Naive thymus-derived CD4-positive, alpha-beta T cell (primary cell): ENCODE measurements around the gene JMJD7. TPM values are rescaled to one million over a fixed set of nuclear protein-coding genes. Genes with fewer than 3 reads are reported as not detected.
A peak's percentile ranks its signal among the peaks of the same experiment; 100 is the strongest.

Source experiments
- ATAC-seq: fragments of 150-1000 bp; cut with Tn5 transposase; 2 replicates; pipeline ENCODE4 v1.10.0; 2021; ENCODE audit warnings: mild to moderate bottlenecking, moderate library complexity
- CTCF ChIA-PET: fragments of 350-600 bp; sonication (Branson Sonifier 250); formaldehyde crosslinking; loops from one replicate; lab custom pipeline; 2021; ENCODE audit warnings: antibody characterized with exemption; lab: Charles Lee
- POLR2A ChIA-PET: fragments of 350-600 bp; sonication (Branson Sonifier 250); formaldehyde crosslinking; loops from one replicate; lab custom pipeline; 2021; ENCODE audit warnings: antibody characterized with exemption, inconsistent platforms; lab: Charles Lee
- DNase-seq, 9 donors: peaks; one replicate each; pipeline versions ENCODE4 v3.0.0 to v3.0.0-alpha.2; 2020 to 2022; ENCODE audit warnings: mixed read lengths in 1 of 9
- H3K27ac ChIP-seq: one replicate; pipeline ENCODE4 v1.7.0; 2013; ENCODE audit warnings: mild to moderate bottlenecking, low read depth, low read length, moderate library complexity
- H3K27me3 ChIP-seq, 2 donors: one replicate each; pipeline ENCODE4 v1.7.0; 2013; ENCODE audit warnings: low read length in 2 of 2, mild to moderate bottlenecking in 2 of 2, moderate library complexity in 2 of 2; ENCODE audit not compliant: control insufficient read depth in 2 of 2, insufficient read depth in 2 of 2
- H3K36me3 ChIP-seq, 3 experiments: 1 replicate in 2 of 3; 2 replicates in 1 of 3; pipeline ENCODE4 v1.7.0; 2013; ENCODE audit warnings: low read length in 3 of 3, mild to moderate bottlenecking in 3 of 3, moderate library complexity in 1 of 3; ENCODE audit not compliant: insufficient read depth in 3 of 3, control insufficient read depth in 2 of 3
- H3K4me1 ChIP-seq, 2 donors: one replicate each; pipeline ENCODE4 v1.7.0; 2013; ENCODE audit warnings: low read length in 2 of 2, mild to moderate bottlenecking in 2 of 2, moderate library complexity in 1 of 2; ENCODE audit not compliant: control insufficient read depth in 2 of 2, insufficient read depth in 2 of 2
- H3K4me3 ChIP-seq: 2 replicates; pipeline ENCODE4 v1.7.0; 2013; ENCODE audit warnings: mild to moderate bottlenecking, low read length
- H3K9me3 ChIP-seq, 3 experiments: 1 replicate in 2 of 3; 2 replicates in 1 of 3; pipeline ENCODE4 v1.7.0; 2013; ENCODE audit warnings: low read length in 3 of 3; ENCODE audit not compliant: control insufficient read depth in 2 of 3
- H3K27ac Mint-ChIP-seq, 9 donors: one replicate each; pipeline ENCODE4 v1.8.0; 2020 to 2022; ENCODE audit warnings: mixed read lengths in 9 of 9, mild to moderate bottlenecking in 8 of 9, moderate library complexity in 5 of 9, inconsistent platforms in 2 of 9
- H3K27me3 Mint-ChIP-seq, 5 donors: one replicate each; pipeline ENCODE4 v1.8.0; 2021 to 2022; ENCODE audit warnings: mixed read lengths in 5 of 5, mild to moderate bottlenecking in 1 of 5
- H3K36me3 Mint-ChIP-seq, 5 donors: one replicate each; pipeline ENCODE4 v1.8.0; 2020 to 2022; ENCODE audit warnings: mixed read lengths in 5 of 5, mild to moderate bottlenecking in 3 of 5, inconsistent platforms in 1 of 5
- H3K4me1 Mint-ChIP-seq, 7 donors: one replicate each; pipeline ENCODE4 v1.8.0; 2020 to 2022; ENCODE audit warnings: mixed read lengths in 7 of 7, mild to moderate bottlenecking in 3 of 7, inconsistent platforms in 1 of 7
- H3K4me3 Mint-ChIP-seq, 10 donors: one replicate each; pipeline ENCODE4 v1.8.0; 2020 to 2022; ENCODE audit warnings: mild to moderate bottlenecking in 10 of 10, mixed read lengths in 10 of 10, moderate library complexity in 6 of 10, inconsistent platforms in 2 of 10
- H3K9me3 Mint-ChIP-seq, 11 donors: one replicate each; pipeline ENCODE4 v1.8.0; 2020 to 2022; ENCODE audit warnings: mixed read lengths in 11 of 11, mild to moderate bottlenecking in 4 of 11, inconsistent platforms in 1 of 11, moderate library complexity in 1 of 11
- intact Hi-C, 2 donors: fragments of 100-400 bp; cut with micrococcal nuclease; formaldehyde crosslinking; loops; one replicate each; pipeline ENCODE4 v1.15.1; 2023
- polyA plus RNA-seq, 2 donors: library from polyadenylated mRNA; unstranded; fragments of 300-500 nt; fragmentation: Illumina TruSeq; gene quantifications; one replicate each; pipeline ENCODE4 v1.2.3, GENCODE V29; 2021
- total RNA-seq, 6 experiments: library from RNA in 5 of 6; stranded (reverse) in 5 of 6; gene quantifications; 1 replicate in 5 of 6; 2 replicates in 1 of 6; pipeline ENCODE4 v1.2.3 and lab custom pipeline; 2021 to 2026

The JMJD7 gene
- total and polyA plus RNA-seq, 7 experiments from 2014 or later: 22.4 to 83.7 (median 36.4) TPM

DNA sequence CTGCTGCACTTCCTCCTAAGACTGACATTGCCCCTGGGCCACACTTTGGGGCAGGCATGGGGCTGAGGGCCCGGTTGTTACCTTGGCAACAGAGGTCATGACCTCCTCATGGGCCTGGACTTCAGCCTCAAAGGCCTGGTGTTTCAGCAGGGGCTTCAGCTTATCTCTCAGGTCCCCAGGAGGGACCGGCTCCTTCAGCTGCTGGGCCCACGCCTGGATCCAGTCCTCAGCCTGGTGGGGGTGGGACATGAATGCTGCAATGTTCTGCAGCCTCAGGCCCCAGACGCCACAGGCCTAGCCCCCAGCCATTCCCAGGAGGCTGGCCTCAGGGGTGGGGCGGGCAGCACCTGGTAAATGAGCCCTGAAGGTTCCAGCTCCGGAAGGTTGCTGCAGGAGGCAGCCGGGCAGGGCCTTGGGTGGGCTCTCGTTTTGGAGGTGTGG lies 38.4 kb downstream of the JMJD7 start:
- Histone ChIP-seq H3K4me1 (no peaks in the 10 kb centered on the region), H3K9me3 (no peaks in the 10 kb centered on the region), H3K27ac (no peak overlapping the region), H3K4me3 (no peak overlapping the region), H3K27me3 (no peaks in the 10 kb centered on the region), H3K36me3 (no peaks in the 10 kb centered on the region)
- Mint-ChIP-seq H3K27ac (no peak overlapping the region), H3K4me1 (peaks cover 7 to 14% (median 8%) of the 10 kb centered on the region in 7 donors), H3K4me3 (no peak overlapping the region), H3K9me3 (peaks cover 0 to 1% (median 0%) of the 10 kb centered on the region in 11 donors), H3K27me3 (no peaks in the 10 kb centered on the region), H3K36me3 (no peaks in the 10 kb centered on the region)
- CTCF ChIA-PET: no interaction called here
- ATAC-seq (no peak), DNase-seq (no peak)
- POLR2A ChIA-PET: interaction anchor here (0.6 to 1.1 kb wide), 3 partner anchors 8 to 250 kb away, joined by 3 to 4 read pairs (median 3); no protein-coding TSS in a partner anchor
- intact Hi-C loops: no loop called here

DNA sequence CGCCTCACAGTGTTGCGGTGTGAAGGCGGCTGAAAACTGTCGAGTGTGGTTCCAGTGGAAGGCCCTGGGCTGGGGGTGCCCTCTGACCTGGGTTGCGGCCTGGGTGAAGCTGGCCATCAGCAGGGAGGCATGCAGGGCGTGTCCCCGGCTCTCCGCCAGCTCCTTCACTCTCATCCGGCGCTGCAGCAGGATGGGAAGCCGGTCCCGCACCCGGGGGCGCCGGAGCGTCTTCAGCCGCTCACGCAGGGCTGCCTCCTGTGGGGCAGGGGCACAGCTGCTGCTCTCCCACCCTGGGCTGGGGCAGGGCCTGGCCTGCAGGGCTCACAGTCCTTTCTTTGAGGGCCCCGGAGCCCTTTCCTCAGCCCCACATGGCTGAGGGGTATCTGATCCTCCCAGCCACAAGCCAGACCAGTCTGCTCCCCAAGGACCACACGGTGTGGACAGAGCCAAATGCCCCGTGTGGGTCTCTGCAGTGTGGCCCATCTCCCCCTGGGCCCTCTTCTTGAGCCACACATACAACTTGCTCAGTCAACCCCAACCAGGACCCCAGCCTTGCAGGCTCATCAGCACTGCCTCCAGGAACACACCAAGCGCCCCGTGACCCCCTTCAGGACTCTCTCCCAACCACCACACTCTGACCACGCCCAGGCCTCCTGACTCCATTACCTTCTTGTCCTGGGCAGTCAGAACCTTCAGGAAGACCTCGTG lies 39.1 kb downstream of the JMJD7 start:
- Histone ChIP-seq H3K27me3 (no peaks in the 10 kb centered on the region), H3K27ac (no peak overlapping the region), H3K9me3 (no peaks in the 10 kb centered on the region), H3K4me3 (no peak overlapping the region), H3K36me3 (no peaks in the 10 kb centered on the region), H3K4me1 (no peaks in the 10 kb centered on the region)
- ChIA-PET CTCF (no interaction called here), POLR2A (interaction anchor here (0.6 to 1.8 kb wide), 2 partner anchors 28 to 251 kb away, joined by 4 read pairs; no protein-coding TSS in a partner anchor)
- no peak for DNase-seq
- Mint-ChIP-seq H3K27ac (peak overlapping the region in 1 of 9 donors; percentile 87), H3K4me3 (no peak overlapping the region), H3K9me3 (peaks cover 0 to 1% (median 0%) of the 10 kb centered on the region in 11 donors), H3K27me3 (no peaks in the 10 kb centered on the region), H3K36me3 (no peaks in the 10 kb centered on the region), H3K4me1 (peaks cover 7 to 14% (median 8%) of the 10 kb centered on the region in 7 donors)
- ATAC-seq: no peak
- intact Hi-C loops: no loop called here

DNA sequence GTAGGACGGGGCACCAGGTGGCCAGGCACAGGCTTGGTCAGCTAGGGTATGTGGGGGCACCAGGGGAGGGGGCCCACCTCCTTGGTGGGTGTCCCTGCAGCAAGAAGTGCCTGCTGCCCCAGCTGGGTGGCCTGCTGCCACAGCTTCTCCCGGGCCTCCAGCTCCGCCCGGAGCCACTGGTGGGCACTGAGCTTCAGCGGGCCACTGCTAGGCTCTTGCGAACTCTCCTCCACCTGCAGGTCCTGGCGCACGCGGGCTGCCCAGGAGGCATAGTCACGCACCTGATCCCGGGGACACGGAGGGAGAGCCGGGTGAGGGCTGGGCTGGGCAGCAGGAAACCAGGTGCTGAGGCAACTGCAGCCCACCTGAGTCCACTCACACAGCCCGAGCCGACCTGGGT lies 40.4 kb downstream of the JMJD7 start:
- ChIA-PET POLR2A (interaction anchor here (1.8 kb wide), 1 partner anchor 27 kb away, joined by 4 read pairs; no protein-coding TSS in a partner anchor), CTCF (no interaction called here)
- H3K4me3 ChIP-seq: no peak overlapping the region
- no peaks in the 10 kb centered on the region for H3K4me1 ChIP-seq
- H3K9me3 Mint-ChIP-seq: peaks cover 0 to 1% (median 0%) of the 10 kb centered on the region in 11 donors
- no peaks in the 10 kb centered on the region for H3K9me3 ChIP-seq
- no peaks in the 10 kb centered on the region for H3K27me3 Mint-ChIP-seq
- H3K4me3 Mint-ChIP-seq: no peak overlapping the region
- ATAC-seq (no peak), DNase-seq (no peak)
- no peaks in the 10 kb centered on the region for H3K27me3 ChIP-seq
- intact Hi-C loops: no loop called here
- peaks cover 7 to 11% (median 8%) of the 10 kb centered on the region in 7 donors for H3K4me1 Mint-ChIP-seq
- H3K27ac ChIP-seq: no peak overlapping the region
- H3K36me3 Mint-ChIP-seq: no peaks in the 10 kb centered on the region
- H3K36me3 ChIP-seq: no peaks in the 10 kb centered on the region
- H3K27ac Mint-ChIP-seq: no peak overlapping the region

DNA sequence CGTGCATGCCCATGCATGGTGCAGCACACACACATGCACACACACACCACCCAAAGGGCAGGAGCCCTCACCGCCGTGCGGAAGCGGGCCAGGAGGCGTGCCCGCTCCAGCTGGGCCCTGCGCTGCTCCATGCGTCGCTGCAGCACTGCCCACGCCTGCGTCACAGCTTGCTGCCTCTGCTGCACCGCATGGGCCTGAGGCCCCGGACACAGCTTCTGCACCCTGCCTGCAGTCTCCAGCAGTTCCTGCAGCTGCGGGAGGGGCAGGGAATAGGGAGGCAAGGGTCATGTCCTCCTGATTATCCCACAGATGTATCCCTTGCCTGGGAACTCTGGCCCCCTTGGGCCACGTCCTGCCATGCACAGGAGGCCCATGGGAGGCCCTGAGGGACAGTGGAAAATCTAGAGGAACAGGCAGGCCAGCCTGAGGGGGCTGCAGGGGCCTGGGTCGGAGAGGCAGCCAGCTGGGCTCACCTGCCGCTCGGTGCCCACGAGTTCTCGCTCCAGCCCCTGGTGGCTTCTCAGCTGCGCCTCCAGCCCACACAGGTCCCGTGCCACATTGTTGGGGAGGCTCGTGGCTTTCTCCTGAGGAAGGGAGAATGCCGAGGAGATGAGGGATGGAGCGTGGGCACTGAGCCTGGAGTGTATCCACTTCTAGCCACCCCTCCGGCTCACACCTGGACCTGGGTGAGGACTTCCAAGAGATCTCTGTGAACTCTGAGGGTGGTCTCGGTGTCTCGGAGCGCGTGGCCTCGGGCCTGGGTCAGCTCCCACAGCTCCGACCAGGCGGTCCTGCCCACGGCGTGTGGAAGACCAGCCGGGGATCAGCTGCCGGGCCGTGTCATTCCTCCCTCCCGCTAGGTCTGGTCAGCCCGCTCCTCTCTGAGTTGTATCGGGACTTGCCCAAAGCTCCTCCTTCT lies 42.1 kb downstream of the JMJD7 start:
- ATAC-seq (no peak), DNase-seq (no peak)
- no peaks in the 10 kb centered on the region for H3K36me3 Mint-ChIP-seq
- no peaks in the 10 kb centered on the region for H3K27me3 ChIP-seq
- H3K36me3 ChIP-seq: no peaks in the 10 kb centered on the region
- no peak overlapping the region for H3K27ac ChIP-seq
- H3K9me3 Mint-ChIP-seq: peaks cover 0 to 1% (median 0%) of the 10 kb centered on the region in 11 donors
- H3K4me1 ChIP-seq: no peaks in the 10 kb centered on the region
- ChIA-PET CTCF (interaction anchor here (0.6 to 1.4 kb wide), 6 partner anchors 18 to 234 kb away, joined by 3 to 6 read pairs (median 3); no protein-coding TSS in a partner anchor), POLR2A (interaction anchor here (0.8 to 1.3 kb wide), 4 partner anchors 23 to 96 kb away, joined by 3 to 5 read pairs (median 3); partner anchors contain the start of gene MAPKBP1)
- peak overlapping the region; percentile 13 to 81 (median 62) for H3K4me3 Mint-ChIP-seq
- H3K4me3 ChIP-seq: no peak overlapping the region
- H3K9me3 ChIP-seq: no peaks in the 10 kb centered on the region
- peaks cover 7 to 11% (median 8%) of the 10 kb centered on the region in 7 donors for H3K4me1 Mint-ChIP-seq
- intact Hi-C loops: loop anchor here in 1 of 2 donors (2.0 kb wide), 1 partner anchor 41 kb away; the partner anchor contains the start of gene JMJD7
- H3K27me3 Mint-ChIP-seq: no peaks in the 10 kb centered on the region
- H3K27ac Mint-ChIP-seq: peak overlapping the region; percentile 56 to 98 (median 94)

DNA sequence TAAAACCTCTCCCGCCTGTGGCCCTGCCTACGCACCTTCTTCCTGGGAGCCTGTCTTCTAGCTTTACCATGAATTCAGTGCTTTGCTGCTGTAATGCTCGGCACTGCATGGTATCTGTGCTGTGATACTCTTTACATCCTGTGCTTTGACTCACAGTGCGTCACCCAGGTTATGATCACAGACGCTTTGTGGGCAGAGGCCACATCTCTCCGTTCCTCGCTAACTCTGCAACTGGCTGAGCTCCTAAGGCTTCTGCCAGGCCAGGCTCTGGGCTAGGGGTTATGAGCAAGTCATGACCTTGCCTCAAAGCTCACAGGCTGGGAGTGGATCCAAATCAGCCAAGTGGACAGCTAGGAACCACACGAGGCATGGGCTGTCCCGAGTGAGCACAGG lies 42.8 kb downstream of the JMJD7 start:
- peak overlapping the region; percentile 13 to 81 (median 62) for H3K4me3 Mint-ChIP-seq
- no peaks in the 10 kb centered on the region for H3K27me3 Mint-ChIP-seq
- POLR2A ChIA-PET: interaction anchor here (0.8 to 1.3 kb wide), 5 partner anchors 9 to 97 kb away, joined by 3 to 5 read pairs (median 3); partner anchors contain the start of gene MAPKBP1
- CTCF ChIA-PET: interaction anchor here (0.6 to 1.4 kb wide), 5 partner anchors 34 to 235 kb away, joined by 3 to 6 read pairs (median 3); no protein-coding TSS in a partner anchor
- ATAC-seq (peak; percentile 91), DNase-seq (peak in 8 of 9 donors; percentile 42 to 69 (median 60))
- H3K4me1 ChIP-seq: no peaks in the 10 kb centered on the region
- H3K4me3 ChIP-seq: no peak overlapping the region
- H3K4me1 Mint-ChIP-seq: peaks cover 7 to 11% (median 8%) of the 10 kb centered on the region in 7 donors
- H3K36me3 Mint-ChIP-seq: no peaks in the 10 kb centered on the region
- H3K27ac Mint-ChIP-seq: peak overlapping the region; percentile 56 to 98 (median 94)
- no peaks in the 10 kb centered on the region for H3K27me3 ChIP-seq
- H3K36me3 ChIP-seq: no peaks in the 10 kb centered on the region
- intact Hi-C loops: loop anchor here in 1 of 2 donors (2.0 kb wide), 1 partner anchor 42 kb away; the partner anchor contains the start of gene JMJD7
- peaks cover 0 to 1% (median 0%) of the 10 kb centered on the region in 11 donors for H3K9me3 Mint-ChIP-seq
- no peaks in the 10 kb centered on the region for H3K9me3 ChIP-seq
- no peak overlapping the region for H3K27ac ChIP-seq
